K562 (cell line): Measurements from ENCODE around the gene TKTL1. TPM values are rescaled to one million over a fixed set of nuclear protein-coding genes. Genes with fewer than 3 reads are reported as not detected.

Experiments
- ATAC-seq: fragments of 200-7000 bp; cut with Tn5 transposase; 3 replicates; pipeline ENCODE4 v1.9.1; 2020; ENCODE audit warnings: moderate library complexity
- BruUV-seq: library from RNA; stranded (reverse); fragments of 400-500 nt; replicated peaks from 2 replicates; lab custom pipeline; 2021; lab: Mats Ljungman, UMichigan
- CTCF ChIA-PET: fragments of 300-600 bp; formaldehyde crosslinking; extraction: SDS; loops from one replicate; lab custom pipeline; 2021; ENCODE audit warnings: low intra/inter-chr PET ratio; lab: Yijun Ruan, JAX
- POLR2A ChIA-PET: fragments of 300-600, 350-650 bp; sonication (Branson Sonifier 250); formaldehyde crosslinking; extraction: SDS; loops from one replicate; lab custom pipeline; 2021; ENCODE audit warnings: antibody characterized with exemption, inconsistent platforms; lab: Yijun Ruan, JAX
- DNase-seq, 4 experiments: peaks; one replicate each; pipeline versions ENCODE4 v3.0.0 to v3.0.0-alpha.2; 2011 to 2018; ENCODE audit warnings: low spot score in 3 of 4, mixed read lengths in 3 of 4; ENCODE audit errors: extremely low read depth in 1 of 4
- FAIRE-seq: peaks from 2 replicates; lab custom pipeline; 2011; peaks lifted over from hg19 to GRCh38; lab: Jason Lieb, UNC
- H2AFZ ChIP-seq: 2 replicates; pipeline ENCODE4 v1.6.0; 2011; ENCODE audit warnings: low read depth, low read length, control low read depth, inconsistent platforms
- H3K27ac ChIP-seq: fragments of 200-600 bp; 3 replicates; pipeline ENCODE4 v1.8.0; 2011; ENCODE audit warnings: low read depth, mild to moderate bottlenecking, control low read depth, inconsistent platforms, low read length, moderate library complexity, mixed read lengths; ENCODE audit errors: extremely low read depth
- H3K27me3 ChIP-seq, 2 experiments: fragments of 300-600 bp in 1 of 2; 2 replicates in 1 of 2; 3 replicates in 1 of 2; pipeline versions ENCODE4 v1.6.0 to v1.8.0; 2011; ENCODE audit warnings: inconsistent platforms in 2 of 2, low read length in 2 of 2, mild to moderate bottlenecking in 1 of 2, mixed read lengths in 1 of 2, moderate library complexity in 1 of 2; ENCODE audit not compliant: control insufficient read depth in 2 of 2, insufficient read depth in 2 of 2
- H3K36me3 ChIP-seq: fragments of 300-600 bp; 3 replicates; pipeline ENCODE4 v1.8.0; 2011; ENCODE audit warnings: mild to moderate bottlenecking, low read length, inconsistent platforms; ENCODE audit not compliant: control insufficient read depth, insufficient read depth
- H3K4me1 ChIP-seq, 2 experiments: fragments of 200-600 bp in 1 of 2; replicated peaks in 1 of 2; 2 replicates in 1 of 2; 3 replicates in 1 of 2; pipeline versions ENCODE4 v1.5.1 to v1.8.0; 2011; ENCODE audit warnings: inconsistent platforms in 2 of 2, low read length in 2 of 2, mild to moderate bottlenecking in 1 of 2, mixed read lengths in 1 of 2, moderate library complexity in 1 of 2; ENCODE audit not compliant: control insufficient read depth in 2 of 2, insufficient read depth in 2 of 2
- H3K4me2 ChIP-seq: 2 replicates; pipeline ENCODE4 v1.6.1; 2011; ENCODE audit warnings: low read length, control low read depth, inconsistent platforms, mixed read lengths; ENCODE audit not compliant: insufficient read depth
- H3K4me3 ChIP-seq: fragments of 200-600 bp; sonication (generic), shearing (Covaris generic); 2 replicates; pipeline ENCODE4 v1.5.1; 2016; ENCODE audit warnings: control low read depth, inconsistent platforms
- H3K79me2 ChIP-seq: fragments of 200-600 bp; 3 replicates; pipeline ENCODE4 v1.8.0; 2011; ENCODE audit warnings: low read length, inconsistent platforms; ENCODE audit not compliant: control insufficient read depth, insufficient read depth
- H3K9ac ChIP-seq, 2 experiments: 2 replicates each; pipeline versions ENCODE4 v1.6.0 to v1.6.1; 2011; ENCODE audit warnings: low read depth in 2 of 2, low read length in 2 of 2, control low read depth in 1 of 2, inconsistent platforms in 1 of 2, mild to moderate bottlenecking in 1 of 2, mixed read lengths in 1 of 2; ENCODE audit not compliant: insufficient read depth in 1 of 2
- H3K9me1 ChIP-seq: one replicate; pipeline ENCODE4 v1.6.0; 2011; ENCODE audit warnings: inconsistent platforms, mild to moderate bottlenecking, low read length, moderate library complexity; ENCODE audit not compliant: control insufficient read depth, insufficient read depth
- H3K9me3 ChIP-seq: replicated peaks from 2 replicates; pipeline ENCODE4 v1.5.1; 2011; ENCODE audit warnings: low read depth, low read length, inconsistent platforms; ENCODE audit not compliant: control insufficient read depth, insufficient read depth
- H4K20me1 ChIP-seq: replicated peaks from 2 replicates; pipeline ENCODE4 v1.6.1; 2011; ENCODE audit warnings: low read length, inconsistent platforms, mixed read lengths; ENCODE audit not compliant: control insufficient read depth, insufficient read depth
- BCLAF1 ChIP-seq, 2 experiments: fragments of 450-650 bp in 1 of 2; IDR thresholded peaks; 2 replicates each; pipeline ENCODE4 v1.6.1; 2011 to 2017; ENCODE audit warnings: low read depth in 2 of 2, antibody characterized with exemption in 1 of 2, borderline replicate concordance in 1 of 2, low read length in 1 of 2, mild to moderate bottlenecking in 1 of 2, mixed read lengths in 1 of 2; ENCODE audit not compliant: control insufficient read depth in 1 of 2
- COPS2 ChIP-seq: fragments of 450-650 bp; conservative IDR thresholded peaks from 2 replicates; pipeline ENCODE4 v1.6.1; 2016; ENCODE audit warnings: mild to moderate bottlenecking, moderate library complexity
- GATAD2A ChIP-seq: fragments of 450-650 bp; IDR thresholded peaks from 2 replicates; pipeline ENCODE4 v1.6.1; 2017
- HLTF ChIP-seq: fragments of 450-650 bp; IDR thresholded peaks from 2 replicates; pipeline ENCODE4 v1.6.1; 2016
- HNRNPUL1 ChIP-seq: fragments of 200-400 bp; formaldehyde crosslinking; IDR thresholded peaks from 2 replicates; pipeline ENCODE4 v1.6.1; 2017; ENCODE audit warnings: low read length
- ZNF146 ChIP-seq: IDR thresholded peaks from one replicate; pipeline ENCODE4 v1.6.1; 2018; ENCODE audit warnings: missing compliant biosample characterization; ENCODE audit not compliant: unreplicated experiment
- ZNF584 ChIP-seq: fragments of 200-800 bp; sonication (Bioruptor generic); IDR thresholded peaks from 2 replicates; pipeline ENCODE4 v1.6.1; 2016; ENCODE audit warnings: low read depth, mild to moderate bottlenecking, missing genetic modification characterization, missing compliant biosample characterization
- ZNF592 ChIP-seq: fragments of 450-650 bp; IDR thresholded peaks from 2 replicates; pipeline ENCODE4 v1.6.1; 2017; ENCODE audit warnings: antibody characterized with exemption, mild to moderate bottlenecking
- ZZZ3 ChIP-seq: fragments of 450-650 bp; IDR thresholded peaks from 2 replicates; pipeline ENCODE4 v1.6.1; 2016; ENCODE audit warnings: antibody characterized with exemption, mild to moderate bottlenecking, moderate library complexity
- WGBS: fragments of 100-300 bp; shearing (Covaris generic); methylation state at CpG from one replicate; pipeline ENCODE4 v1.1.6; 2016; ENCODE audit warnings: low coverage, mixed read lengths; ENCODE audit not compliant: insufficient coverage; ENCODE audit errors: missing lambda C conversion rate; 5-methylcytosine and 5-hydroxymethylcytosine counted together
- in situ Hi-C: fragments of 300-500 bp; cut with MboI; formaldehyde crosslinking; loops from 4 replicates; pipeline ENCODE4 v1.15.0; 2018; ENCODE audit warnings: inconsistent platforms, mixed read lengths
- intact Hi-C: fragments of 100-400 bp; cut with micrococcal nuclease; formaldehyde crosslinking; loops from 2 replicates; pipeline ENCODE4 v1.14.2; 2022
- polyA plus RNA-seq, 8 experiments: library from polyadenylated mRNA; depleted of rRNA in 4 of 8; stranded (reverse) in 5 of 8; unstranded in 3 of 8; fragments of >200 nt; fragmentation: Nextera tagmentation in 2 of 8; fragmentation: Illumina TruSeq in 1 of 8; extraction: Ambion mirVana in 2 of 8; extraction: Trizol in 1 of 8; gene quantifications; 2 replicates each; pipeline versions ENCODE4 v1.2.1 to v1.2.3, GENCODE V29; 2011 to 2014; ENCODE audit warnings: inconsistent platforms in 1 of 8, missing spikeins in 1 of 8
- total RNA-seq, 7 experiments: library from RNA; depleted of rRNA in 6 of 7; stranded (reverse); fragments of >200 nt in 6 of 7; fragmentation: Illumina TruSeq in 2 of 7; extraction: Trizol in 2 of 7; gene quantifications; 2 replicates each; pipeline versions ENCODE4 v1.2.1 to v1.2.3, GENCODE V29; 2011 to 2021; ENCODE audit warnings: low replicate concordance in 1 of 7
- TF ChIP-seq, protein P1 (sequence below): fragments of 150-350 bp; IDR thresholded peaks from 2 replicates; pipeline ENCODE4 v1.6.1; 2014; ENCODE audit warnings: low read depth, mild to moderate bottlenecking, low read length, borderline replicate concordance

The TKTL1 gene
- total and polyA plus RNA-seq, 9 of the 15 experiments (the other 6 are each of a cell fraction or from before 2014, with no cell fraction given), result 0.18 to 0.71 (median 0.38) TPM

DNA sequence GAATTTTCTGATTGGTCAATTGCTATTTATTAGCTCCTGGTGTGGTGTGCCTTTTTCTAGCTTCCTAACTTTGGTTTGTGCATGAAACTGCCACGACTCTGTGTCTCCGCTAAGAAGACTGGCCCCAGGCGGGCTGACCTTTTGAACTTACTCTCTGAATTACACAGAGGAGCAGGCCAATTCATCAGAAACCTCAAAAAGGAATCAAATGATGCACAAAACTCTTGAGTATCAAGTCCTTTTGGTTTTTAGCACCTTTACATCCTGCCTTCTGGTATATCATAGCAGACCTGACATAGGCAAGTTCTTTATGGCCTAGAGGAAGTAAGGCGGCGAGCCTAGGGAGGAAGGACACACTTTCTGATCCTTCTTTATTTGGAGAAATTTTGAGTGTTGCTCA is 17.6 kb downstream of the TKTL1 start:
- H3K4me2 ChIP-seq, result no peak overlapping the region
- peaks cover 2 to 3% of the 10 kb centered on the region in 2 experiments; a peak in 3 of 5 replicates for H3K4me1 ChIP-seq
- TF ChIP-seq HLTF (no peak), ZNF592 (no peak), HNRNPUL1 (no peak), COPS2 (no peak), ZNF146 (CRISPR knock-in tag) (no peak), BCLAF1 (IDR thresholded peaks at IDR 0.05; ENCODE audit: borderline replicate concordance in 1 of 2, control insufficient read depth in 1 of 2, low read depth in 2 of 2, low read length in 1 of 2) (no peak), ZZZ3 (no peak), GATAD2A (no peak), ZNF584 (CRISPR knock-in tag) (no peak)
- TF ChIP-seq, protein P1, sequence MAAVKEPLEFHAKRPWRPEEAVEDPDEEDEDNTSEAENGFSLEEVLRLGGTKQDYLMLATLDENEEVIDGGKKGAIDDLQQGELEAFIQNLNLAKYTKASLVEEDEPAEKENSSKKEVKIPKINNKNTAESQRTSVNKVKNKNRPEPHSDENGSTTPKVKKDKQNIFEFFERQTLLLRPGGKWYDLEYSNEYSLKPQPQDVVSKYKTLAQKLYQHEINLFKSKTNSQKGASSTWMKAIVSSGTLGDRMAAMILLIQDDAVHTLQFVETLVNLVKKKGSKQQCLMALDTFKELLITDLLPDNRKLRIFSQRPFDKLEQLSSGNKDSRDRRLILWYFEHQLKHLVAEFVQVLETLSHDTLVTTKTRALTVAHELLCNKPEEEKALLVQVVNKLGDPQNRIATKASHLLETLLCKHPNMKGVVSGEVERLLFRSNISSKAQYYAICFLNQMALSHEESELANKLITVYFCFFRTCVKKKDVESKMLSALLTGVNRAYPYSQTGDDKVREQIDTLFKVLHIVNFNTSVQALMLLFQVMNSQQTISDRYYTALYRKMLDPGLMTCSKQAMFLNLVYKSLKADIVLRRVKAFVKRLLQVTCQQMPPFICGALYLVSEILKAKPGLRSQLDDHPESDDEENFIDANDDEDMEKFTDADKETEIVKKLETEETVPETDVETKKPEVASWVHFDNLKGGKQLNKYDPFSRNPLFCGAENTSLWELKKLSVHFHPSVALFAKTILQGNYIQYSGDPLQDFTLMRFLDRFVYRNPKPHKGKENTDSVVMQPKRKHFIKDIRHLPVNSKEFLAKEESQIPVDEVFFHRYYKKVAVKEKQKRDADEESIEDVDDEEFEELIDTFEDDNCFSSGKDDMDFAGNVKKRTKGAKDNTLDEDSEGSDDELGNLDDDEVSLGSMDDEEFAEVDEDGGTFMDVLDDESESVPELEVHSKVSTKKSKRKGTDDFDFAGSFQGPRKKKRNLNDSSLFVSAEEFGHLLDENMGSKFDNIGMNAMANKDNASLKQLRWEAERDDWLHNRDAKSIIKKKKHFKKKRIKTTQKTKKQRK, result no peak

More for the DNA sequence above, 17.6 kb downstream of the TKTL1 start:
- Histone ChIP-seq H3K9me1 (no peaks in the 10 kb centered on the region), H3K4me3 (no peak overlapping the region), H3K9ac (no peak overlapping the region), H4K20me1 (no peaks in the 10 kb centered on the region), H3K9me3 (no peaks in the 10 kb centered on the region), H3K36me3 (no peaks in the 10 kb centered on the region), H2AFZ (no peak overlapping the region), H3K27me3 (no peaks in the 10 kb centered on the region), H3K79me2 (no peaks in the 10 kb centered on the region), H3K27ac (no peak overlapping the region)
- no TSS peak for BruUV-seq
- DNase-seq, result no peak
- ATAC-seq, result no peak
- 71% methylated on average over 5 of the region's 5 CpGs for WGBS
- FAIRE-seq, result no peak
- CTCF ChIA-PET, result no interaction called here
- intact Hi-C loops (no loop called here), in situ Hi-C loops (loop anchor here (25.0 kb wide), 1 partner anchor 101 kb away; the partner anchor contains the start of gene OPN1MW2)
- POLR2A ChIA-PET, result no interaction called here
